ENCODE results near the gene MAN1A1.

Gene MAN1A1

GRCh38 chr6:119290306-119290705 lies 59.3 kb downstream of the MAN1A1 start:
- no peak for TF ChIP-seq FOXM1 (IDR thresholded peaks at IDR 0.05; ENCODE audit: borderline replicate concordance, low read depth)
- TF ChIP-seq NFIC (IDR thresholded peaks at IDR 0.05) = no peak
- no peak for TF ChIP-seq EP300 (IDR thresholded peaks at IDR 0.05; ENCODE audit: borderline replicate concordance)
- no peak for TF ChIP-seq CEBPB (IDR thresholded peaks at IDR 0.05)
- no peak for TF ChIP-seq TAF1 (IDR thresholded peaks at IDR 0.05; ENCODE audit: low read depth)
- TF ChIP-seq ZBTB7A (IDR thresholded peaks at IDR 0.05; ENCODE audit: low read depth) = no peak
- no peak for TF ChIP-seq USF1 (IDR thresholded peaks at IDR 0.05)
- TF ChIP-seq TEAD4 (IDR thresholded peaks at IDR 0.05) = no peak
- no peak for TF ChIP-seq CREB1 (IDR thresholded peaks at IDR 0.05; ENCODE audit: low read depth)
- no peak for TF ChIP-seq YY1 (IDR thresholded peaks at IDR 0.05; ENCODE audit: low read depth)
- TF ChIP-seq RAD21 (IDR thresholded peaks at IDR 0.05; ENCODE audit: low read depth) = no peak
- TF ChIP-seq TCF12 (IDR thresholded peaks at IDR 0.05; ENCODE audit: low read depth) = no peak

GRCh38 chr6:119289651-119290050 lies 59.9 kb downstream of the MAN1A1 start:
- TF ChIP-seq RAD21 (IDR thresholded peaks at IDR 0.05; ENCODE audit: low read depth) = no peak
- no peak for TF ChIP-seq NFIC (IDR thresholded peaks at IDR 0.05)
- no peak for TF ChIP-seq ZBTB7A (IDR thresholded peaks at IDR 0.05; ENCODE audit: low read depth)
- TF ChIP-seq TEAD4 (IDR thresholded peaks at IDR 0.05) = no peak
- no peak for TF ChIP-seq CEBPB (IDR thresholded peaks at IDR 0.05)
- no peak for TF ChIP-seq REST (IDR thresholded peaks at IDR 0.05; ENCODE audit: low read depth)
- TF ChIP-seq EGR1 (IDR thresholded peaks at IDR 0.05) = no peak

- TF ChIP-seq MAX (IDR thresholded peaks at IDR 0.05) = no peak
- TF ChIP-seq CEBPB (IDR thresholded peaks at IDR 0.05) = no peak
These were observed 63.5 kb downstream of the MAN1A1 start for GRCh38 chr6:119285908-119286625.

GRCh38 chr6:119284861-119285521 lies 64.6 kb downstream of the MAN1A1 start:
- TF ChIP-seq EGR1 (IDR thresholded peaks at IDR 0.05) = no peak
- no peak for TF ChIP-seq CREB1 (IDR thresholded peaks at IDR 0.05; ENCODE audit: low read depth)
- no peak for TF ChIP-seq YY1 (IDR thresholded peaks at IDR 0.05; ENCODE audit: low read depth)
- TF ChIP-seq CEBPB (IDR thresholded peaks at IDR 0.05) = no peak
- no peak for TF ChIP-seq TEAD4 (IDR thresholded peaks at IDR 0.05)
- no peak for TF ChIP-seq RAD21 (IDR thresholded peaks at IDR 0.05; ENCODE audit: low read depth)
- no peak for TF ChIP-seq ZBTB7A (IDR thresholded peaks at IDR 0.05; ENCODE audit: low read depth)
- no peak for TF ChIP-seq USF1 (IDR thresholded peaks at IDR 0.05)
- TF ChIP-seq TCF12 (IDR thresholded peaks at IDR 0.05; ENCODE audit: low read depth) = no peak
- TF ChIP-seq NFIC (IDR thresholded peaks at IDR 0.05) = no peak
- TF ChIP-seq FOXM1 (IDR thresholded peaks at IDR 0.05; ENCODE audit: borderline replicate concordance, low read depth) = no peak
- TF ChIP-seq EP300 (IDR thresholded peaks at IDR 0.05; ENCODE audit: borderline replicate concordance) = no peak
- no peak for TF ChIP-seq REST (IDR thresholded peaks at IDR 0.05; ENCODE audit: low read depth)
- no peak for TF ChIP-seq TAF1 (IDR thresholded peaks at IDR 0.05; ENCODE audit: low read depth)
- no peak for TF ChIP-seq MAX (IDR thresholded peaks at IDR 0.05)

GRCh38 chr6:119283979-119284545 lies 65.5 kb downstream of the MAN1A1 start:
- TF ChIP-seq NFIC (IDR thresholded peaks at IDR 0.05) = no peak

GRCh38 chr6:119283214-119283613 lies 66.3 kb downstream of the MAN1A1 start:
- no peak for TF ChIP-seq REST (IDR thresholded peaks at IDR 0.05; ENCODE audit: low read depth)

Measured in Ishikawa (cell line).